HepG2 (cell line): ENCODE measurements around the gene C11orf24. TPM values are rescaled to one million over a fixed set of nuclear protein-coding genes. Genes with fewer than 3 reads are reported as not detected.

Experiments
- ATAC-seq: fragments of 200-7000 bp; cut with Tn5 transposase; 3 replicates; pipeline ENCODE4 v1.9.1; 2020; ENCODE audit warnings: mild to moderate bottlenecking, moderate library complexity
- BruUV-seq: library from RNA; stranded (reverse); fragments of 400-500 nt; replicated peaks from 2 replicates; lab custom pipeline; 2021; lab: Mats Ljungman, UMichigan
- CTCF ChIA-PET: fragments of 300-600 bp; formaldehyde crosslinking; extraction: SDS; loops from one replicate; lab custom pipeline; 2021; ENCODE audit warnings: low total read pairs, inconsistent platforms, low intra/inter-chr PET ratio; lab: Yijun Ruan, JAX
- POLR2A ChIA-PET: fragments of 350-600 bp; sonication (Branson Sonifier 250); formaldehyde crosslinking; loops from one replicate; lab custom pipeline; 2020; ENCODE audit warnings: antibody characterized with exemption, inconsistent platforms; lab: Yijun Ruan, JAX
- DNase-seq: peaks from one replicate; pipeline ENCODE4 v3.0.0-alpha.2; 2015; ENCODE audit warnings: low spot score
- FAIRE-seq: peaks from 3 replicates; lab custom pipeline; 2011; peaks lifted over from hg19 to GRCh38; lab: Jason Lieb, UNC
- H2AFZ ChIP-seq: one replicate; pipeline ENCODE4 v1.6.1; 2011; ENCODE audit warnings: low read length, inconsistent platforms
- H3K27ac ChIP-seq: fragments of 300-600 bp; 3 replicates; pipeline ENCODE4 v1.8.0; 2011; ENCODE audit warnings: mixed run types, mild to moderate bottlenecking, mixed read lengths, low read length, inconsistent platforms; ENCODE audit not compliant: insufficient read depth; ENCODE audit errors: extremely low read length
- H3K27me3 ChIP-seq, 2 experiments: fragments of 200-600 bp in 1 of 2; 2 replicates in 1 of 2; 3 replicates in 1 of 2; pipeline versions ENCODE4 v1.6.0 to v1.8.0; 2011; ENCODE audit warnings: low read length in 2 of 2, mild to moderate bottlenecking in 2 of 2, moderate library complexity in 2 of 2, inconsistent platforms in 1 of 2; ENCODE audit not compliant: insufficient read depth in 2 of 2, control insufficient read depth in 1 of 2
- H3K36me3 ChIP-seq, 2 experiments: fragments of 200-600 bp in 1 of 2; replicated peaks in 1 of 2; 2 replicates in 1 of 2; 3 replicates in 1 of 2; pipeline versions ENCODE4 v1.5.1 to v1.8.0; 2011; ENCODE audit warnings: low read length in 2 of 2, inconsistent platforms in 1 of 2; ENCODE audit not compliant: insufficient read depth in 2 of 2, control insufficient read depth in 1 of 2
- H3K4me1 ChIP-seq: 2 replicates; pipeline ENCODE4 v1.5.1; 2012; ENCODE audit warnings: low read length, inconsistent platforms; ENCODE audit not compliant: insufficient read depth
- H3K4me2 ChIP-seq: 2 replicates; pipeline ENCODE4 v1.6.0; 2011; ENCODE audit warnings: low read depth, low read length, inconsistent platforms
- H3K4me3 ChIP-seq, 3 experiments: fragments of 200-600 bp in 1 of 3; sonication (generic), shearing (Covaris generic) in 1 of 3; replicated peaks in 1 of 3; 2 replicates each; pipeline ENCODE4 v1.5.1; 2011 to 2016; ENCODE audit warnings: low read length in 3 of 3, inconsistent platforms in 2 of 3, low read depth in 2 of 3, mild to moderate bottlenecking in 2 of 3, control low read depth in 1 of 3, mixed read lengths in 1 of 3; ENCODE audit not compliant: insufficient read depth in 1 of 3
- H3K79me2 ChIP-seq: one replicate; pipeline ENCODE4 v1.6.1; 2011; ENCODE audit warnings: low read length, inconsistent platforms; ENCODE audit not compliant: insufficient read depth
- H3K9ac ChIP-seq: 2 replicates; pipeline ENCODE4 v1.6.0; 2011; ENCODE audit warnings: mild to moderate bottlenecking, low read depth, low read length, inconsistent platforms; ENCODE audit not compliant: insufficient read depth
- H3K9me3 ChIP-seq: 2 replicates; pipeline ENCODE4 v1.5.1; 2012; ENCODE audit warnings: mild to moderate bottlenecking, low read length
- H4K20me1 ChIP-seq: 2 replicates; pipeline ENCODE4 v1.6.0; 2011; ENCODE audit warnings: inconsistent platforms, mild to moderate bottlenecking, low read length, moderate library complexity; ENCODE audit not compliant: insufficient read depth
- ERF ChIP-seq: IDR thresholded peaks from 2 replicates; pipeline ENCODE4 v1.6.1; 2018; ENCODE audit warnings: missing biosample characterization, missing genetic modification reagents
- HIVEP1 ChIP-seq: sonication (generic); formaldehyde crosslinking; IDR thresholded peaks from 2 replicates; pipeline ENCODE4 v1.4.0; 2020; ENCODE audit warnings: mild to moderate bottlenecking, missing genetic modification reagents
- HNRNPL ChIP-seq: fragments of 200-400 bp; formaldehyde crosslinking; IDR thresholded peaks from 2 replicates; pipeline ENCODE4 v1.6.1; 2017; ENCODE audit warnings: mild to moderate bottlenecking, low read depth, low read length
- HNRNPLL ChIP-seq: fragments of 200-400 bp; formaldehyde crosslinking; IDR thresholded peaks from 2 replicates; pipeline ENCODE4 v1.6.1; 2017; ENCODE audit warnings: mild to moderate bottlenecking, low read depth, low read length; ENCODE audit not compliant: poor library complexity, severe bottlenecking
- IRF1 ChIP-seq: sonication (generic); formaldehyde crosslinking; IDR thresholded peaks from 2 replicates; pipeline ENCODE4 v1.4.0; 2020; ENCODE audit warnings: low read depth, mild to moderate bottlenecking, missing genetic modification reagents
- POLR2G ChIP-seq: fragments of 200-400 bp; formaldehyde crosslinking; IDR thresholded peaks from 2 replicates; pipeline ENCODE4 v1.6.1; 2018; ENCODE audit warnings: mild to moderate bottlenecking, low read depth, low read length, moderate library complexity
- SALL1 ChIP-seq: sonication (generic); formaldehyde crosslinking; IDR thresholded peaks from 2 replicates; pipeline ENCODE4 v1.8.0; 2022; ENCODE audit warnings: mild to moderate bottlenecking, missing genetic modification reagents
- SMAD9 ChIP-seq: sonication (generic); formaldehyde crosslinking; IDR thresholded peaks from 2 replicates; pipeline ENCODE4 v1.5.1; 2020; ENCODE audit warnings: mild to moderate bottlenecking, missing genetic modification reagents
- THAP7 ChIP-seq: sonication (generic); formaldehyde crosslinking; IDR thresholded peaks from 2 replicates; pipeline ENCODE4 v1.8.1; 2023; ENCODE audit warnings: mild to moderate bottlenecking, missing genetic modification reagents
- ZBTB20 ChIP-seq: sonication (generic); formaldehyde crosslinking; IDR thresholded peaks from 2 replicates; pipeline ENCODE4 v1.8.1; 2023; ENCODE audit warnings: missing genetic modification reagents, low read depth, mild to moderate bottlenecking, borderline replicate concordance
- ZBTB33 ChIP-seq: sonication (generic); formaldehyde crosslinking; IDR thresholded peaks from 2 replicates; pipeline ENCODE4 v1.4.0; 2020; ENCODE audit warnings: missing genetic modification reagents
- ZBTB38 ChIP-seq: sonication (generic); formaldehyde crosslinking; IDR thresholded peaks from 2 replicates; pipeline ENCODE4 v1.5.1; 2020; ENCODE audit warnings: mild to moderate bottlenecking, missing genetic modification reagents
- ZBTB7B ChIP-seq: sonication (generic); formaldehyde crosslinking; IDR thresholded peaks from 2 replicates; pipeline ENCODE4 v1.4.0; 2020; ENCODE audit warnings: missing genetic modification reagents
- ZFY ChIP-seq: sonication (generic); formaldehyde crosslinking; IDR thresholded peaks from 2 replicates; pipeline ENCODE4 v1.4.0; 2020; ENCODE audit warnings: missing genetic modification reagents
- ZNF496 ChIP-seq: sonication (generic); formaldehyde crosslinking; IDR thresholded peaks from 2 replicates; pipeline ENCODE4 v1.8.1; 2023; ENCODE audit warnings: mild to moderate bottlenecking, moderate library complexity, missing genetic modification reagents; ENCODE audit not compliant: insufficient replicate concordance
- ZNF563 ChIP-seq: sonication (generic); formaldehyde crosslinking; IDR thresholded peaks from 2 replicates; pipeline ENCODE4 v1.8.0; 2022; ENCODE audit warnings: mild to moderate bottlenecking, moderate library complexity, missing genetic modification reagents
- ZNF572 ChIP-seq: sonication (generic); formaldehyde crosslinking; IDR thresholded peaks from 2 replicates; pipeline ENCODE4 v1.5.1; 2020; ENCODE audit warnings: mild to moderate bottlenecking, missing genetic modification reagents
- ZNF670 ChIP-seq: sonication (generic); formaldehyde crosslinking; IDR thresholded peaks from 2 replicates; pipeline ENCODE4 v1.8.0; 2022; ENCODE audit warnings: mild to moderate bottlenecking, missing genetic modification reagents, borderline replicate concordance
- ZNF691 ChIP-seq: sonication (generic); formaldehyde crosslinking; IDR thresholded peaks from 2 replicates; pipeline ENCODE4 v1.4.0; 2020; ENCODE audit warnings: missing genetic modification reagents, low read depth, mild to moderate bottlenecking, borderline replicate concordance
- WGBS: methylation state at CpG from one replicate; pipeline ENCODE4 v1.1.6; 2017; ENCODE audit warnings: low lambda C conversion rate; 5-methylcytosine and 5-hydroxymethylcytosine counted together
- in situ Hi-C: cut with HindIII; loops from 2 replicates; pipeline ENCODE4 v1.10.0; 2017; ENCODE audit warnings: low pct_unique_long_range_greater_than_20kb; ENCODE audit not compliant: extremely low pct_ligation_motif_present
- intact Hi-C: fragments of 100-400 bp; cut with micrococcal nuclease; formaldehyde crosslinking; loops from one replicate; pipeline ENCODE4 v1.10.0; 2022; ENCODE audit not compliant: unreplicated experiment
- polyA plus RNA-seq, 8 experiments: library from polyadenylated mRNA; depleted of rRNA in 3 of 8; stranded (reverse) in 7 of 8; unstranded in 1 of 8; fragments of >200 nt; fragmentation: Illumina TruSeq in 4 of 8; extraction: Trizol in 4 of 8; gene quantifications; 2 replicates each; pipeline versions ENCODE4 v1.2.1 to v1.2.3, GENCODE V29; 2011 to 2016; ENCODE audit warnings: low read depth in 4 of 8, missing spikeins in 1 of 8, mixed read lengths in 1 of 8; ENCODE audit not compliant: insufficient read depth in 1 of 8
- total RNA-seq, 5 experiments: library from RNA; depleted of rRNA; stranded (reverse); fragments of >200 nt; fragmentation: Illumina TruSeq; extraction: Trizol; gene quantifications; 2 replicates each; pipeline ENCODE4 v1.2.3, GENCODE V29; 2016; ENCODE audit warnings: low read depth in 1 of 5

The C11orf24 gene
- total and polyA plus RNA-seq, 2 of the 13 experiments (the other 11 are each of a cell fraction or from before 2014, with no cell fraction given), result 52.9 to 55.5 TPM

GRCh38 chr11:68215524-68216170 lies 56.1 kb downstream of the C11orf24 start (continued):
- TF ChIP-seq ZNF496 (CRISPR knock-in tag) (no peak), SMAD9 (CRISPR knock-in tag) (0 out of 2 replicates have a peak, but pooled peaks have one; percentile 41), ZBTB20 (CRISPR knock-in tag) (no peak), THAP7 (0 out of 2 replicates have a peak, but pooled peaks have one; percentile 67), ZNF563 (CRISPR knock-in tag) (0 out of 2 replicates have a peak, but pooled peaks have one; percentile 5), SALL1 (CRISPR knock-in tag) (no peak), ERF (0 out of 2 replicates have a peak, but pooled peaks have one; percentile 13), ZNF691 (CRISPR knock-in tag) (no peak), ZBTB7B (CRISPR knock-in tag) (peak; percentile 25; the same call in 1 of the 2 replicates), HNRNPLL (peak; percentile 44), ZFY (peak; percentile 25; the same call in 1 of the 2 replicates)

GRCh38 chr11:68215087-68215445 lies 56.7 kb downstream of the C11orf24 start:
- ChIA-PET CTCF (no interaction called here), POLR2A (interaction anchor here (1.3 to 6.1 kb wide), 7 partner anchors 18 to 100 kb away, joined by 3 to 73 read pairs (median 8); partner anchors contain the start of gene C11orf24)
- Histone ChIP-seq H3K27me3 (no peaks in the 10 kb centered on the region; a peak in 1 of 5 replicates), H3K4me1 (peaks cover 53% of the 10 kb centered on the region), H3K9me3 (no peaks in the 10 kb centered on the region), H4K20me1 (peaks cover 24% of the 10 kb centered on the region), H3K36me3 (no peaks in the 10 kb centered on the region), H3K9ac (peak overlapping the region; percentile 65), H2AFZ (no peak overlapping the region), H3K4me3 (peak overlapping the region in 2 of 3 experiments; percentile 59 to 73; a peak in 3 of 6 replicates), H3K4me2 (peak overlapping the region; percentile 97), H3K27ac (no peak overlapping the region), H3K79me2 (peaks cover 26% of the 10 kb centered on the region)
- 67% methylated on average over 15 of the region's 15 CpGs for WGBS
- FAIRE-seq (no peak), DNase-seq (no peak), ATAC-seq (no peak)
- intact Hi-C loops, result no loop called here
- in situ Hi-C loops, result no loop called here
- no TSS peak for BruUV-seq
- TF ChIP-seq IRF1 (CRISPR knock-in tag) (no peak), ZNF670 (CRISPR knock-in tag) (no peak), ZBTB33 (CRISPR knock-in tag) (0 out of 2 replicates have a peak, but pooled peaks have one; percentile 42), POLR2G (peak; percentile 36; the same call in 1 of the 2 replicates), HIVEP1 (CRISPR knock-in tag) (0 out of 2 replicates have a peak, but pooled peaks have one; percentile 3), HNRNPL (0 out of 2 replicates have a peak, but pooled peaks have one; percentile 17), ZNF572 (0 out of 2 replicates have a peak, but pooled peaks have one; percentile 10), ZBTB38 (peak; percentile 44; the same call in 1 of the 2 replicates)
